ENCODE results near the gene ZMIZ2.

DNA sequence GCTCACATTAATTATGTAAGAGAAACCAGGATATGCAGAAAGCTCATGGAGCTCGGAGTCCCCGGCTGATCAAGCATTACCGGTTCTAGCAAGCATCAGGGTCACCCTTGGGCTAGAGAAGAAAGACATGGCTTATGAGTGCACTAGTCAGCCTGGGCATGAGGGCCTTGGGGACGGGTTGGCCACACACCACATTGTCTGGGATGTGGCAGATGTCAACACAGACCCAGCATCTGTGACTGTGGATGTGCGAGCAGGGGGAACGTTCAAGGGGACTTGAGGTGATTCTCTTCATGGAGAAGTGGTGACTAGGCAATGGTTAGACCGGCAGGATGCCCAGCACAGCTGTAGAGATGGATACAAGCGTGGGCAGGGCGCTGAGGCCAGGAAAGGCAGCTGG, 13.7 kb downstream of the ZMIZ2 start:
- TF ChIP-seq, protein P1, sequence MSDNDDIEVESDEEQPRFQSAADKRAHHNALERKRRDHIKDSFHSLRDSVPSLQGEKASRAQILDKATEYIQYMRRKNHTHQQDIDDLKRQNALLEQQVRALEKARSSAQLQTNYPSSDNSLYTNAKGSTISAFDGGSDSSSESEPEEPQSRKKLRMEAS (IDR thresholded peaks at IDR 0.05): no peak
- TF ChIP-seq, protein P2, sequence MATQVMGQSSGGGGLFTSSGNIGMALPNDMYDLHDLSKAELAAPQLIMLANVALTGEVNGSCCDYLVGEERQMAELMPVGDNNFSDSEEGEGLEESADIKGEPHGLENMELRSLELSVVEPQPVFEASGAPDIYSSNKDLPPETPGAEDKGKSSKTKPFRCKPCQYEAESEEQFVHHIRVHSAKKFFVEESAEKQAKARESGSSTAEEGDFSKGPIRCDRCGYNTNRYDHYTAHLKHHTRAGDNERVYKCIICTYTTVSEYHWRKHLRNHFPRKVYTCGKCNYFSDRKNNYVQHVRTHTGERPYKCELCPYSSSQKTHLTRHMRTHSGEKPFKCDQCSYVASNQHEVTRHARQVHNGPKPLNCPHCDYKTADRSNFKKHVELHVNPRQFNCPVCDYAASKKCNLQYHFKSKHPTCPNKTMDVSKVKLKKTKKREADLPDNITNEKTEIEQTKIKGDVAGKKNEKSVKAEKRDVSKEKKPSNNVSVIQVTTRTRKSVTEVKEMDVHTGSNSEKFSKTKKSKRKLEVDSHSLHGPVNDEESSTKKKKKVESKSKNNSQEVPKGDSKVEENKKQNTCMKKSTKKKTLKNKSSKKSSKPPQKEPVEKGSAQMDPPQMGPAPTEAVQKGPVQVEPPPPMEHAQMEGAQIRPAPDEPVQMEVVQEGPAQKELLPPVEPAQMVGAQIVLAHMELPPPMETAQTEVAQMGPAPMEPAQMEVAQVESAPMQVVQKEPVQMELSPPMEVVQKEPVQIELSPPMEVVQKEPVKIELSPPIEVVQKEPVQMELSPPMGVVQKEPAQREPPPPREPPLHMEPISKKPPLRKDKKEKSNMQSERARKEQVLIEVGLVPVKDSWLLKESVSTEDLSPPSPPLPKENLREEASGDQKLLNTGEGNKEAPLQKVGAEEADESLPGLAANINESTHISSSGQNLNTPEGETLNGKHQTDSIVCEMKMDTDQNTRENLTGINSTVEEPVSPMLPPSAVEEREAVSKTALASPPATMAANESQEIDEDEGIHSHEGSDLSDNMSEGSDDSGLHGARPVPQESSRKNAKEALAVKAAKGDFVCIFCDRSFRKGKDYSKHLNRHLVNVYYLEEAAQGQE (IDR thresholded peaks at IDR 0.05; ENCODE audit: low read depth): no peak
- TF ChIP-seq YY1 (IDR thresholded peaks at IDR 0.05; ENCODE audit: low read depth) (no peak), RAD21 (IDR thresholded peaks at IDR 0.05; ENCODE audit: low read depth) (no peak)
